Measurements from ENCODE around the gene MED31. TPM values are rescaled to one million over a fixed set of nuclear protein-coding genes. Genes with fewer than 3 reads are reported as not detected.

MED31 gene
- total RNA-seq, 1 donor from 2014 or later: 12.9 TPM

DNA sequence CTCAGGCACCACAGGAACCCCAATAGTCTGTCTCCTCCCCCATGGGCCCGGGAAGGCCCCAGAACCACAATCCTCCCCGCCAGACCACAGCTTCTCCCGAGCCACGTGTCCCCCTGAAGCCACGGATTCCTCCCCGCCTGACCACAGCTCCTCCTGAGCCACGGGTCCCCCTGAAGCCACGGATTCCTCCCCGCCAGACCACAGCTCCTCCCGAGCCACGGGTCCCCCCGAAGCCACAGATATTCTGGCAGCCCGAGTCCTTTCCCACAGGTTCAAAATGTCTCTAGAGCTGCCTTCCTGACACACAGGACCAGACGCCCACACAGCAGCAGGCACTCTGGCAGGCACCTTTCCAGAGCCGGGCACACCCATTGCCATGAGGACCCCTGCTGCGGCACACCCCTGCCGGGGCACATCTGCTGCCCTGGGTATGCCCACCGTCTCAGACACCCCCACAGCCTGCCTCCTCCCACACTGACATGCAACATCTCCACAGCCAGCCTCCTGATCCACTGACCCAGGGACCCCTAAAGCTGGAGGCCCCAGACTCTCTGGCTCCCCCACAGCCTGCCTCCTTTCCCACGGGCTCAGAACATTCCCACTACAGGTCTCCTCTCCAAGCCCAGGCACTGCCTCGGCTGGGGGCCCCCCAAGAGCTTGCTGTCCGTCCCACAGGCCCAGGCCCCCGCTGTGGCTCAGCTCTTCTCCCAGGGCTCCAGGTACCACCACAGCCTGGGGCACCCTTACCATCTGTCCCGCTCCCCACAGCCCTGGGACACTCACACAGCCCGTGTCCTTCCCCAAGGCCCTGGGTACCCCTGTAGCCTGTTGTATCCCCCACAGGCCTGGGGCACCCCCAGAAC, 13.1 kb downstream of the MED31 start:
- Mint-ChIP-seq H3K4me3 (ENCODE audit: unreplicated experiment) (peak overlapping the region; percentile 82), H3K9me3 (ENCODE audit: low read depth) (peaks cover 3% of the 10 kb centered on the region), H3K36me3 (ENCODE audit: low read depth) (peaks cover 13% of the 10 kb centered on the region), H3K4me1 (ENCODE audit: low read depth) (peaks cover 35% of the 10 kb centered on the region), H3K27ac (ENCODE audit: unreplicated experiment) (no peak overlapping the region), H3K27me3 (ENCODE audit: low read depth) (no peaks in the 10 kb centered on the region)
- DNase-seq (ENCODE audit: low spot score): no peak
- TF ChIP-seq, protein P1, sequence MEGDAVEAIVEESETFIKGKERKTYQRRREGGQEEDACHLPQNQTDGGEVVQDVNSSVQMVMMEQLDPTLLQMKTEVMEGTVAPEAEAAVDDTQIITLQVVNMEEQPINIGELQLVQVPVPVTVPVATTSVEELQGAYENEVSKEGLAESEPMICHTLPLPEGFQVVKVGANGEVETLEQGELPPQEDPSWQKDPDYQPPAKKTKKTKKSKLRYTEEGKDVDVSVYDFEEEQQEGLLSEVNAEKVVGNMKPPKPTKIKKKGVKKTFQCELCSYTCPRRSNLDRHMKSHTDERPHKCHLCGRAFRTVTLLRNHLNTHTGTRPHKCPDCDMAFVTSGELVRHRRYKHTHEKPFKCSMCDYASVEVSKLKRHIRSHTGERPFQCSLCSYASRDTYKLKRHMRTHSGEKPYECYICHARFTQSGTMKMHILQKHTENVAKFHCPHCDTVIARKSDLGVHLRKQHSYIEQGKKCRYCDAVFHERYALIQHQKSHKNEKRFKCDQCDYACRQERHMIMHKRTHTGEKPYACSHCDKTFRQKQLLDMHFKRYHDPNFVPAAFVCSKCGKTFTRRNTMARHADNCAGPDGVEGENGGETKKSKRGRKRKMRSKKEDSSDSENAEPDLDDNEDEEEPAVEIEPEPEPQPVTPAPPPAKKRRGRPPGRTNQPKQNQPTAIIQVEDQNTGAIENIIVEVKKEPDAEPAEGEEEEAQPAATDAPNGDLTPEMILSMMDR (IDR thresholded peaks at IDR 0.05): no peak

DNA sequence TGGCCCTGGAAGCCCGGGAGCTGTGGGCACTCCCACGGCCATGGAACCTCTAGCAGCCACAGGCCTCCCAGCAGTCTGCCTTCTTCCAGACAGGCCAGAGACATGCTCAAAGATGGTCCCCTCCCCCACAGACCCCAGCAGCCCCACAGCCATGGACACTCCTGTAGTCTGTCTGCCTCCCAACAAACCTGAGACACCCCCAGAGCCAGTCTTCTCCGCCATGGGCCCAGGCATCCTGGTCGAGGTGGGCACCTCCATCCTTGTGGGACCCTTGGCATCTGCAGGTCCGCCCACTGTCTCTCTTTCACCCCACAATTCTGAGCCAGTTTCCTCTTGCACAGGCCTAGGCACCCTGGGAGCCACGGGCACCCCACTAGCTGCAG, 14.0 kb downstream of the MED31 start:
- Mint-ChIP-seq H3K27me3 (ENCODE audit: low read depth) (no peaks in the 10 kb centered on the region), H3K36me3 (ENCODE audit: low read depth) (peaks cover 20% of the 10 kb centered on the region), H3K4me3 (ENCODE audit: unreplicated experiment) (no peak overlapping the region), H3K27ac (ENCODE audit: unreplicated experiment) (no peak overlapping the region), H3K4me1 (ENCODE audit: low read depth) (peaks cover 33% of the 10 kb centered on the region), H3K9me3 (ENCODE audit: low read depth) (peaks cover 6% of the 10 kb centered on the region)
- TF ChIP-seq, protein P1 (IDR thresholded peaks at IDR 0.05): no peak
- DNase-seq (ENCODE audit: low spot score): no peak

DNA sequence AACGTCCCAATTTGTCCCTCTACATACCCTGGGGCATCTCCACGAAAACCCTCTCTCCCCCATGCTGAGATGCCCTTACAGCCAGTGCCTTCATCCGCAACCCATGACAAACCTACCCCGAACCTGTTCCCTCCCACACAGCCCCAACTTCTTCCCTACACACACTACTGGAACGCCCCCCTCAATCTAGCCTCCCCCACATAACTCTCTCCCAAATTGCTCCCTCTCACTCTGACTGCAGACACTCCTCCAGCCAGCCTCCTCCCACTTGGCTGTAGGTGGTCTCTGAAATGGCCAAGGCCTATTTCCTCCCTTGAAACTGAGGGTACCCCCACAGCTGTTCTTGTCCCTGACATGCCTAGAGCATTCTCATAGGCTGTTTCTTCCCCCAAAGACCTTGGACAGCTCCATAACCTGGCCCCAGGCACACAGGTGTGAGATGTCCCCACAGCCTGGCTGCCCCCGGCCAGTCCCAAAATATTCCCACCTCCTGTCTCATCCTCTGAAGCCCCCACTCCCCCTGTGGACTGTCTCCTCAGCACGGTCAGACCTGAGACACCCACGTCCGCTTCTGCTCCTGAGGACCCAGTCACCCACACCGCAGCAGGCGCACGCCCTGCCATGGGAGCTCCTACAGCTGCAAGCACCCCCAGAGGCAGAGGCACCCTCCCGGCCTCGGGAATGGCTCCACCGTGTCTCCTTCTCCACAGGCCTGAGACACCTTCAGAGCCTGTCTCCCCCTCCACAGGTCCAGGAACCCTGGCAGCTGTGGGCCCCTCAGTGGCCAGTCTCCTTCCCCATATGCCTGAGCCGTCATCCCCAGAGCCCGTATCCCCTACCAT, 14.6 kb downstream of the MED31 start:
- Mint-ChIP-seq H3K27me3 (ENCODE audit: low read depth) (no peaks in the 10 kb centered on the region), H3K27ac (ENCODE audit: unreplicated experiment) (no peak overlapping the region), H3K4me1 (ENCODE audit: low read depth) (peaks cover 27% of the 10 kb centered on the region), H3K9me3 (ENCODE audit: low read depth) (peaks cover 6% of the 10 kb centered on the region), H3K4me3 (ENCODE audit: unreplicated experiment) (no peak overlapping the region), H3K36me3 (ENCODE audit: low read depth) (peaks cover 23% of the 10 kb centered on the region)
- TF ChIP-seq, protein P1 (IDR thresholded peaks at IDR 0.05): no peak
- DNase-seq (ENCODE audit: low spot score): no peak

DNA sequence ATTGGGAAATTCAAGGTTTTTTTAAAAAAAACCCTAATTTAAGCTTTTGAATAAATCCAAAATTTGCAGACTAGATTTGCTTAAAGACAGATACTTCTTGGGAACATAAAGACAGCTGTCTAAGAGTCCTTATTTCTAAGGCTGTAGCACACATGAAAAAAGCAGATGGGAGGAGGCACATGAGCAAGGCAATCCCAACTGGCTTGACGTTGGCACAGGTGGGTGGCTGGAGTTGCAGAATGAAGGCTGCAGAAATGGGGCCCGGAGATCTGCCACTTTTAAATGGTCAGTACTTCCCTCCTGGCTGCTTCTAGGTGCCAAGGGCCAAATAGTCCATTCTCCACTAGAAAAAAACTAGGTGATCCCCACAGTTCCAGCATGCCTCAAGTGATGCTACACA, 15.3 kb downstream of the MED31 start:
- no peaks in the 10 kb centered on the region for H3K27me3 Mint-ChIP-seq (ENCODE audit: low read depth)
- H3K27ac Mint-ChIP-seq (ENCODE audit: unreplicated experiment): no peak overlapping the region
- DNase-seq (ENCODE audit: low spot score): no peak
- peaks cover 27% of the 10 kb centered on the region for H3K36me3 Mint-ChIP-seq (ENCODE audit: low read depth)
- peaks cover 6% of the 10 kb centered on the region for H3K9me3 Mint-ChIP-seq (ENCODE audit: low read depth)
- peaks cover 21% of the 10 kb centered on the region for H3K4me1 Mint-ChIP-seq (ENCODE audit: low read depth)
- H3K4me3 Mint-ChIP-seq (ENCODE audit: unreplicated experiment): no peak overlapping the region
- TF ChIP-seq, protein P1 (IDR thresholded peaks at IDR 0.05): no peak

DNA sequence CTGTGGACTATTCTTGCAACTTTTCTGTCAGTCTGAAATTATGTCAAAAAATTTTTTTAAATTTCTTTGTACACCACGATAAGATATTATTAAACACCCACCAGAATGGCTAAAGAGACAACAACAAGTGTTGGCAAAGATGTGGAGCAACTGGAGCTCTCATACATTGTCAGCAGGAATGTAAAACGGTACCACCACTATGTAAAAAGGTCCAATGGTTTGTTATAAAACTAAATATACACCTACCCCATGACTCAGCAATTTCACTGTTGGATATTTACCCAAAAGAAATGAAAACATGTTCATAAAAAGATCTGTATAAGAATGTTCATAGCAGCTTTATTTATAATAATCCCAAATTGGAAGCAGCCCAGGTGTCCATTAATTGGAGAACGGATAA, 18.1 kb downstream of the MED31 start:
- H3K36me3 Mint-ChIP-seq (ENCODE audit: low read depth): peaks cover 37% of the 10 kb centered on the region
- H3K4me1 Mint-ChIP-seq (ENCODE audit: low read depth): peaks cover 6% of the 10 kb centered on the region
- no peak overlapping the region for H3K27ac Mint-ChIP-seq (ENCODE audit: unreplicated experiment)
- H3K4me3 Mint-ChIP-seq (ENCODE audit: unreplicated experiment): no peak overlapping the region
- DNase-seq (ENCODE audit: low spot score): no peak
- H3K27me3 Mint-ChIP-seq (ENCODE audit: low read depth): no peaks in the 10 kb centered on the region
- TF ChIP-seq, protein P1 (IDR thresholded peaks at IDR 0.05): no peak
- H3K9me3 Mint-ChIP-seq (ENCODE audit: low read depth): peaks cover 6% of the 10 kb centered on the region

All from chondrocyte (in vitro differentiated cells).